GM23338 (cell line): ENCODE measurements around the gene PHF21A. TPM values are rescaled to one million over a fixed set of nuclear protein-coding genes. Genes with fewer than 3 reads are reported as not detected.
A peak's percentile ranks its signal among the peaks of the same experiment; 100 is the strongest.

Source experiments
- ATAC-seq: fragments of 200-7000 bp; cut with Tn5 transposase; 3 replicates; pipeline ENCODE4 v1.9.1; 2020
- DNase-seq: peaks from one replicate; pipeline ENCODE4 v3.0.0-alpha.2; 2015; ENCODE audit warnings: low spot score
- H2AFZ ChIP-seq: fragments of 200-600 bp; sonication (generic); 2 replicates; pipeline ENCODE4 v1.8.0; 2016; ENCODE audit warnings: antibody characterized with exemption, mild to moderate bottlenecking, moderate library complexity
- H3F3A ChIP-seq: fragments of 200-600 bp; sonication (generic); replicated peaks from 2 replicates; pipeline ENCODE4 v1.8.0; 2017; ENCODE audit warnings: antibody characterized with exemption, mixed run types, low read depth
- H3K27ac ChIP-seq: fragments of 200-600 bp; sonication (generic); 2 replicates; pipeline ENCODE4 v1.6.1; 2016; ENCODE audit warnings: low read depth
- H3K27me3 ChIP-seq: fragments of 200-600 bp; sonication (generic); 2 replicates; pipeline ENCODE4 v1.8.0; 2016; ENCODE audit warnings: mild to moderate bottlenecking, mixed run types, moderate library complexity; ENCODE audit not compliant: insufficient read depth
- H3K36me3 ChIP-seq: fragments of 200-600 bp; sonication (generic); 2 replicates; pipeline ENCODE4 v1.8.0; 2016; ENCODE audit warnings: mild to moderate bottlenecking; ENCODE audit not compliant: insufficient read depth
- H3K4me1 ChIP-seq: fragments of 200-600 bp; sonication (generic); 2 replicates; pipeline ENCODE4 v1.8.0; 2016; ENCODE audit warnings: mild to moderate bottlenecking, moderate library complexity; ENCODE audit not compliant: insufficient read depth
- H3K4me2 ChIP-seq: fragments of 200-600 bp; sonication (generic); 2 replicates; pipeline ENCODE4 v1.7.1; 2017; ENCODE audit warnings: mixed run types
- H3K4me3 ChIP-seq: fragments of 200-600 bp; sonication (generic); 2 replicates; pipeline ENCODE4 v1.6.1; 2016; ENCODE audit warnings: mixed run types
- H3K79me2 ChIP-seq: fragments of 200-600 bp; sonication (generic); replicated peaks from 2 replicates; pipeline ENCODE4 v1.8.0; 2017; ENCODE audit warnings: mild to moderate bottlenecking; ENCODE audit not compliant: insufficient read depth
- H3K9me2 ChIP-seq: fragments of 200-600 bp; sonication (generic); 2 replicates; pipeline ENCODE4 v1.8.0; 2017; ENCODE audit not compliant: insufficient read depth
- H4K20me1 ChIP-seq: fragments of 200-600 bp; sonication (generic); replicated peaks from 2 replicates; pipeline ENCODE4 v1.8.0; 2017; ENCODE audit warnings: mild to moderate bottlenecking; ENCODE audit not compliant: insufficient read depth
- H3K27ac Mint-ChIP-seq: 2 replicates; pipeline ENCODE4 v1.8.0; 2020; ENCODE audit warnings: inconsistent platforms, mild to moderate bottlenecking, moderate library complexity, mixed read lengths
- H3K27me3 Mint-ChIP-seq: 3 replicates; pipeline ENCODE4 v1.8.0; 2022; ENCODE audit warnings: low read depth, mild to moderate bottlenecking, moderate library complexity, mixed read lengths, inconsistent platforms; ENCODE audit not compliant: insufficient read depth, poor library complexity
- H3K36me3 Mint-ChIP-seq: 3 replicates; pipeline ENCODE4 v1.8.0; 2021; ENCODE audit warnings: low read depth, mild to moderate bottlenecking, inconsistent platforms, moderate library complexity, mixed read lengths
- H3K4me1 Mint-ChIP-seq: 3 replicates; pipeline ENCODE4 v1.8.0; 2020; ENCODE audit warnings: mild to moderate bottlenecking, inconsistent platforms, mixed read lengths
- H3K4me3 Mint-ChIP-seq: 3 replicates; pipeline ENCODE4 v1.8.0; 2021; ENCODE audit warnings: moderate library complexity, mild to moderate bottlenecking, inconsistent platforms, mixed read lengths
- H3K9me3 Mint-ChIP-seq: 3 replicates; pipeline ENCODE4 v1.8.0; 2020; ENCODE audit warnings: moderate library complexity, mild to moderate bottlenecking, inconsistent platforms, mixed read lengths
- CTCF ChIP-seq, 2 experiments: fragments of 200-600 bp in 1 of 2; sonication (generic) in 1 of 2; conservative IDR thresholded peaks; 2 replicates each; pipeline versions ENCODE4 v1.5.1 to v1.6.1; 2016 to 2017; ENCODE audit warnings: antibody characterized with exemption in 2 of 2, low read depth in 2 of 2, mild to moderate bottlenecking in 2 of 2, moderate library complexity in 1 of 2
- EZH2 ChIP-seq: fragments of 200-600 bp; sonication (generic); IDR thresholded peaks from one replicate; pipeline ENCODE4 v1.8.0; 2017; ENCODE audit warnings: antibody characterized with exemption, mild to moderate bottlenecking, low read depth; ENCODE audit not compliant: unreplicated experiment
- POLR2AphosphoS5 ChIP-seq: IDR thresholded peaks from 2 replicates; pipeline ENCODE4 v1.6.1; 2016; ENCODE audit warnings: antibody characterized with exemption, low read depth
- REST ChIP-seq: IDR thresholded peaks from one replicate; pipeline ENCODE4 v1.6.1; 2018; ENCODE audit warnings: antibody characterized with exemption; ENCODE audit not compliant: unreplicated experiment
- STAT1 ChIP-seq: IDR thresholded peaks from one replicate; pipeline ENCODE4 v1.6.1; 2016; ENCODE audit warnings: antibody characterized with exemption; ENCODE audit not compliant: unreplicated experiment
- ZNF114 ChIP-seq: fragments of 250-450 bp; sonication (Bioruptor Pico); IDR thresholded peaks from 2 replicates; pipeline ENCODE4 v1.5.0; 2020; ENCODE audit warnings: mild to moderate bottlenecking, moderate library complexity
- ZNF331 ChIP-seq: fragments of 250-450 bp; sonication (Bioruptor Pico); IDR thresholded peaks from 2 replicates; pipeline ENCODE4 v1.5.0; 2020; ENCODE audit warnings: low read depth, mild to moderate bottlenecking, moderate library complexity
- polyA plus RNA-seq: library from polyadenylated mRNA; unstranded; fragments of >200 nt; fragmentation: Nextera tagmentation; extraction: Ambion mirVana; gene quantifications from 2 replicates; pipeline ENCODE4 v1.2.1, GENCODE V29; 2016
- total RNA-seq: library from RNA; depleted of rRNA; stranded (reverse); fragments of >200 nt; shearing (Covaris generic); gene quantifications from 2 replicates; pipeline ENCODE4 v1.2.3, GENCODE V29; 2014

PHF21A gene
- total and polyA plus RNA-seq, 2 experiments from 2014 or later: 21.7 to 23.6 TPM

- 0 out of 3 replicates have a peak, but pooled peaks cover 2% of the 10 kb centered on the region for H3K36me3 Mint-ChIP-seq
- no peak overlapping the region for H2AFZ ChIP-seq
- H3K9me2 ChIP-seq: no peaks in the 10 kb centered on the region
- TF ChIP-seq ZNF114: no peak
- H3K9me3 Mint-ChIP-seq: no peaks in the 10 kb centered on the region
- no peaks in the 10 kb centered on the region for H3F3A ChIP-seq
- 0 out of 2 replicates have a peak overlapping the region, but pooled peaks have one; percentile 2 for H3K27ac ChIP-seq
- H4K20me1 ChIP-seq: no peaks in the 10 kb centered on the region
- no peaks in the 10 kb centered on the region for H3K27me3 Mint-ChIP-seq
- H3K36me3 ChIP-seq: no peaks in the 10 kb centered on the region
- no peak overlapping the region for H3K4me2 ChIP-seq
- H3K27me3 ChIP-seq: no peaks in the 10 kb centered on the region
- peaks cover 14% of the 10 kb centered on the region; the same call in 1 of the 2 replicates for H3K4me1 ChIP-seq
- H3K4me3 ChIP-seq: no peak overlapping the region
- H3K79me2 ChIP-seq: no peaks in the 10 kb centered on the region
- H3K4me1 Mint-ChIP-seq: peaks cover 30% of the 10 kb centered on the region
- H3K27ac Mint-ChIP-seq: peak overlapping the region; percentile 4; the same call in 1 of the 2 replicates
- DNase-seq: no peak
- no peak for ATAC-seq
- H3K4me3 Mint-ChIP-seq: no peak overlapping the region
Observed at GRCh38 chr11:46079662-46080061, 41.6 kb downstream of the PHF21A start.

GRCh38 chr11:46075928-46076327 lies 45.3 kb downstream of the PHF21A start:
- H3K27ac ChIP-seq: no peak overlapping the region
- no peaks in the 10 kb centered on the region for H3K27me3 Mint-ChIP-seq

GRCh38 chr11:46075168-46075567 lies 46.1 kb downstream of the PHF21A start:
- H3K9me3 Mint-ChIP-seq: no peaks in the 10 kb centered on the region
- Histone ChIP-seq H2AFZ (no peak overlapping the region), H3K27me3 (no peaks in the 10 kb centered on the region), H3K36me3 (peaks cover 5% of the 10 kb centered on the region; the same call in 1 of the 2 replicates), H3K9me2 (no peaks in the 10 kb centered on the region), H3K79me2 (no peaks in the 10 kb centered on the region), H3K4me2 (no peak overlapping the region), H3K4me3 (no peak overlapping the region), H4K20me1 (no peaks in the 10 kb centered on the region), H3K27ac (peak overlapping the region; percentile 28; the same call in 1 of the 2 replicates), H3F3A (no peaks in the 10 kb centered on the region), H3K4me1 (peaks cover 8% of the 10 kb centered on the region; the same call in 1 of the 2 replicates)
- H3K36me3 Mint-ChIP-seq: peaks cover 14% of the 10 kb centered on the region; the same call in 2 of the 3 replicates
- ATAC-seq (no peak), DNase-seq (no peak)
- H3K4me3 Mint-ChIP-seq: no peak overlapping the region
- no peaks in the 10 kb centered on the region for H3K27me3 Mint-ChIP-seq
- peaks cover 18% of the 10 kb centered on the region for H3K4me1 Mint-ChIP-seq
- no peak overlapping the region; the same call in 1 of the 2 replicates for H3K27ac Mint-ChIP-seq
- TF ChIP-seq REST: no peak
- TF ChIP-seq STAT1: no peak

More at GRCh38 chr11:46075928-46076327, 45.3 kb downstream of the PHF21A start:
- peaks cover 8% of the 10 kb centered on the region; the same call in 1 of the 2 replicates for H3K4me1 ChIP-seq
- H3K27me3 ChIP-seq: no peaks in the 10 kb centered on the region
- Mint-ChIP-seq H3K9me3 (no peaks in the 10 kb centered on the region), H3K27ac (no peak overlapping the region), H3K36me3 (peaks cover 14% of the 10 kb centered on the region; the same call in 2 of the 3 replicates), H3K4me3 (no peak overlapping the region), H3K4me1 (peaks cover 18% of the 10 kb centered on the region)
- H3K4me3 ChIP-seq: no peak overlapping the region
- DNase-seq: peak; percentile 36
- peaks cover 5% of the 10 kb centered on the region; the same call in 1 of the 2 replicates for H3K36me3 ChIP-seq
- peak; percentile 35; the same call in 2 of the 3 replicates for ATAC-seq
- TF ChIP-seq POLR2AphosphoS5 (no peak), EZH2 (no peak), ZNF331 (CRISPR knock-in tag) (no peak), CTCF (conservative IDR thresholded peaks at IDR 0.05; ENCODE audit: low read depth in 2 of 2) (peak; percentile 46 to 56)
- H3K4me2 ChIP-seq: no peak overlapping the region
- H4K20me1 ChIP-seq: no peaks in the 10 kb centered on the region
- no peak overlapping the region for H2AFZ ChIP-seq
- no peaks in the 10 kb centered on the region for H3K79me2 ChIP-seq
- no peaks in the 10 kb centered on the region for H3K9me2 ChIP-seq
- H3F3A ChIP-seq: no peaks in the 10 kb centered on the region
